Breast epithelium (tissue), 4 donors: ENCODE measurements around the gene DPYSL4. TPM values are rescaled to one million over a fixed set of nuclear protein-coding genes. Genes with fewer than 3 reads are reported as not detected.

Experiments used
- DNase-seq, 2 donors: peaks; one replicate each; pipeline ENCODE4 v3.0.0-alpha.2; 2019; ENCODE audit warnings: low spot score in 2 of 2
- H3K27ac ChIP-seq, 2 donors: fragments of 200-600 bp; sonication (generic) in 1 of 2; one replicate each; pipeline ENCODE4 v1.5.1; 2016 to 2019; ENCODE audit warnings: mild to moderate bottlenecking in 1 of 2
- H3K27me3 ChIP-seq, 2 donors: fragments of 200-600 bp; sonication (generic) in 1 of 2; one replicate each; pipeline versions ENCODE4 v1.5.1 to v1.6.0; 2017 to 2019; ENCODE audit warnings: control low read depth in 1 of 2, mild to moderate bottlenecking in 1 of 2
- H3K36me3 ChIP-seq: fragments of 200-600 bp; one replicate; pipeline ENCODE4 v1.5.1; 2019
- H3K4me1 ChIP-seq, 2 donors: fragments of 200-600 bp; sonication (generic); one replicate each; pipeline ENCODE4 v1.5.1; 2016 to 2019; ENCODE audit warnings: control low read depth in 1 of 2
- H3K4me3 ChIP-seq, 3 donors: fragments of 200-600 bp; sonication (generic); 1 replicate in 2 of 3; 2 replicates in 1 of 3; pipeline ENCODE4 v1.5.1; 2016 to 2019; ENCODE audit warnings: mild to moderate bottlenecking in 3 of 3, moderate library complexity in 2 of 3
- H3K9me3 ChIP-seq, 2 donors: fragments of 200-600 bp; sonication (generic) in 1 of 2; one replicate each; pipeline ENCODE4 v1.5.1; 2016 to 2019; ENCODE audit warnings: control low read depth in 1 of 2
- POLR2A ChIP-seq: fragments of 450-650 bp; IDR thresholded peaks from one replicate; pipeline ENCODE4 v1.6.1; 2016; ENCODE audit warnings: antibody characterized with exemption, mild to moderate bottlenecking, moderate library complexity
- POLR2AphosphoS5 ChIP-seq, 3 donors: sonication (generic); formaldehyde crosslinking; IDR thresholded peaks; one replicate each; pipeline ENCODE4 v1.6.1; 2017; ENCODE audit warnings: antibody characterized with exemption in 3 of 3
- intact Hi-C: fragments of 100-400 bp; cut with DNase I; formaldehyde crosslinking; loops from one replicate; pipeline ENCODE4 v1.15.1; 2023; ENCODE audit warnings: low total_unique reads
- total RNA-seq, 3 donors: library from RNA; depleted of rRNA; stranded (reverse); fragments of >200 nt; gene quantifications; one replicate each; pipeline ENCODE4 v1.1.0, GENCODE V29; 2016
- TF ChIP-seq, protein P1 (sequence below), 3 donors: fragments of 450-650 bp; IDR thresholded peaks; one replicate each; pipeline ENCODE4 v1.5.1; 2016 to 2017; ENCODE audit warnings: antibody characterized with exemption in 3 of 3, mild to moderate bottlenecking in 3 of 3, moderate library complexity in 3 of 3

DPYSL4 gene
- total RNA-seq, 3 donors from 2014 or later, result 1.9 to 2.3 (median 2.1) TPM

DNA sequence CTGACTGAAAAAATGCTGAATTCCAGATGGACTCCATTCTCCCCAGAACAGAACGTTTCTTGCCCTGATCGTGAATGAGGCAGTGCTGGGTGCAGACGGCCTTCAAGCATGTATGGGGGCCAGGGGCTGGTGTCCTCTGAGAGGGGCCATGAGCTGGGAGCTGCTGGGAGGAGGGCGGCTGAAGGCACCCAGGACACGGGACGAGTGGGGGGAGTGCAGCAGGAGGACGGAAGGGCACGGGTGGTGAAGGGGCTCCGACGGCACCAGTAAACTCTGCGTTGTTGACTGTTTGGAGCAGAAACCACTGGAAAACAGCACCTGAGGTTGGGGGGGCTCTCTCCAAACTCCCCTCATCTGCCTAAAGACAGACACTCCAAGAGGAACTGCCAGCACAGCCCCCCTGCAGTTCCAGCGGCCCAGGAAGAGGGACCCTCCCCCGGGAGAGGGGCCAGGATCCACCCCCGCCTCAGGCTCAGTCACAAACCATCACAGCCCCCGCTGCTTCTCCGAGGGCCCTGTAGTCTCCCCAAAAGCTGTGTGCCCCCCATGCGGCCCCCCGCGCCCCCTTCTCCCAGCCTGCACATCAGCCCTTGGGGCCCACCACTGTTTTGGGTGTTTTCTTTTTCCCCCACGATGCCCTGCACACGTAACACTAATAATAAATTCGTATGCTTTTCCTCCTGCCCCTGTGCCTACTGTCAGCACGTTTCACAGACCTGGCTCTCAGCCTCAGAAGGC, 55.5 kb downstream of the DPYSL4 start:
- intact Hi-C loops, result no loop called here
- no peak overlapping the region for H3K27ac ChIP-seq
- DNase-seq, result no peak
- H3K4me1 ChIP-seq, result no peaks in the 10 kb centered on the region
- TF ChIP-seq, protein P1, sequence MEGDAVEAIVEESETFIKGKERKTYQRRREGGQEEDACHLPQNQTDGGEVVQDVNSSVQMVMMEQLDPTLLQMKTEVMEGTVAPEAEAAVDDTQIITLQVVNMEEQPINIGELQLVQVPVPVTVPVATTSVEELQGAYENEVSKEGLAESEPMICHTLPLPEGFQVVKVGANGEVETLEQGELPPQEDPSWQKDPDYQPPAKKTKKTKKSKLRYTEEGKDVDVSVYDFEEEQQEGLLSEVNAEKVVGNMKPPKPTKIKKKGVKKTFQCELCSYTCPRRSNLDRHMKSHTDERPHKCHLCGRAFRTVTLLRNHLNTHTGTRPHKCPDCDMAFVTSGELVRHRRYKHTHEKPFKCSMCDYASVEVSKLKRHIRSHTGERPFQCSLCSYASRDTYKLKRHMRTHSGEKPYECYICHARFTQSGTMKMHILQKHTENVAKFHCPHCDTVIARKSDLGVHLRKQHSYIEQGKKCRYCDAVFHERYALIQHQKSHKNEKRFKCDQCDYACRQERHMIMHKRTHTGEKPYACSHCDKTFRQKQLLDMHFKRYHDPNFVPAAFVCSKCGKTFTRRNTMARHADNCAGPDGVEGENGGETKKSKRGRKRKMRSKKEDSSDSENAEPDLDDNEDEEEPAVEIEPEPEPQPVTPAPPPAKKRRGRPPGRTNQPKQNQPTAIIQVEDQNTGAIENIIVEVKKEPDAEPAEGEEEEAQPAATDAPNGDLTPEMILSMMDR (IDR thresholded peaks at IDR 0.05), result no peak
- TF ChIP-seq POLR2AphosphoS5 (IDR thresholded peaks at IDR 0.05), result no peak
- TF ChIP-seq POLR2A, result no peak
- no peak overlapping the region for H3K4me3 ChIP-seq
- no peaks in the 10 kb centered on the region for H3K36me3 ChIP-seq
- no peaks in the 10 kb centered on the region for H3K9me3 ChIP-seq
- H3K27me3 ChIP-seq, result no peaks in the 10 kb centered on the region

- Histone ChIP-seq H3K9me3 (no peaks in the 10 kb centered on the region), H3K4me3 (no peak overlapping the region), H3K36me3 (no peaks in the 10 kb centered on the region), H3K4me1 (no peaks in the 10 kb centered on the region), H3K27ac (no peak overlapping the region), H3K27me3 (no peaks in the 10 kb centered on the region)
- intact Hi-C loops, result no loop called here
- no peak for DNase-seq
- TF ChIP-seq, protein P1 (IDR thresholded peaks at IDR 0.05), result no peak
- TF ChIP-seq POLR2AphosphoS5 (IDR thresholded peaks at IDR 0.05), result no peak
- no peak for TF ChIP-seq POLR2A
These were observed 56.4 kb downstream of the DPYSL4 start for GRCh38 chr10:132243141-132243540.

GRCh38 chr10:132243626-132244025, 56.9 kb downstream of the DPYSL4 start:
- H3K36me3 ChIP-seq, result no peaks in the 10 kb centered on the region
- intact Hi-C loops, result no loop called here
- no peaks in the 10 kb centered on the region for H3K27me3 ChIP-seq
- H3K9me3 ChIP-seq, result no peaks in the 10 kb centered on the region
- H3K4me3 ChIP-seq, result no peak overlapping the region
- no peak overlapping the region for H3K27ac ChIP-seq
- TF ChIP-seq POLR2AphosphoS5 (IDR thresholded peaks at IDR 0.05) (no peak), POLR2A (no peak)
- TF ChIP-seq, protein P1 (IDR thresholded peaks at IDR 0.05), result no peak
- DNase-seq, result no peak
- H3K4me1 ChIP-seq, result no peaks in the 10 kb centered on the region

DNA sequence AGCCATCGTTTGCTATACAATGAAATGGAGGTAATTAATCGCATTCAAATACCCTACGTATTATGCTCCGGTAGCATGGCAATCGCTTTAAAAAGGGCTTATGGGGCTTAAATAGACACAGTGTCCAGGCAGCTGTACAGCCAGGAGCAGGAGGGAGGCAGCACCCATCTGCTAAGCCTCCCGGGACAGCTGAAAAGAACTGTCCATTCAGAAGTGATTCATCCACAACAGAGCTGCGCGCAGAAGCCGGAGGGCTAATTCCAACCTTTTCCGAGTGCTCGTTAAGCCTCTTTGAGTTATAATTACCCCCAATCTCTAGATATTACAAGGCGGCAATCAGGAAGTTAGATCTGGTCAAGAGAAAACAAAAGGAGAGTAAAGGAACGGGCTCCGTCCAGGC, 58.3 kb downstream of the DPYSL4 start:
- H3K4me1 ChIP-seq, result no peaks in the 10 kb centered on the region
- intact Hi-C loops, result no loop called here
- no peak overlapping the region for H3K27ac ChIP-seq
- no peaks in the 10 kb centered on the region for H3K9me3 ChIP-seq
- H3K4me3 ChIP-seq, result no peak overlapping the region
- TF ChIP-seq POLR2A (no peak), POLR2AphosphoS5 (IDR thresholded peaks at IDR 0.05) (no peak)
- TF ChIP-seq, protein P1 (IDR thresholded peaks at IDR 0.05), result no peak
- DNase-seq, result no peak
- H3K27me3 ChIP-seq, result no peaks in the 10 kb centered on the region
- H3K36me3 ChIP-seq, result no peaks in the 10 kb centered on the region

DNA sequence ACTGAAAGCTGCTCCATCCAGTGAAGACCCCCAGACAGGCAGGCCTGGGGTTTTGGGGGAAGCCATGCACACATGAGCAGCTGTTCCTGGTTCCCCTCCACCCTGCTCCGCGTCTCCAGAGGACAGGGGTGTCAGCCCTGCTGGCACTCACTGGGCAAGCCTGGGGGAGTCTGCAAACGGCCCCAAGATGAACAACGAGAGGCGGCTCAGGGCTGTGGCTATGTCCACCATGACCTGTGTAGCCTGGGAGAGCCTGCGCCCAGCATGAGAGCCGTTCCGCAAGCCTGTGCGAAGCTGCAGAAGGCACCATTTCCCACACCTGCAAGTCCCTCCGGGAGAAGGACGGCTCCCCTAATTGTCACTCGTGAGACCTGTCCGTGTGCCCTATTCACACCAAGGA, 59.5 kb downstream of the DPYSL4 start:
- DNase-seq, result no peak
- TF ChIP-seq POLR2A (no peak), POLR2AphosphoS5 (IDR thresholded peaks at IDR 0.05) (no peak)
- TF ChIP-seq, protein P1 (IDR thresholded peaks at IDR 0.05), result no peak
- H3K36me3 ChIP-seq, result no peaks in the 10 kb centered on the region
- intact Hi-C loops, result no loop called here
- no peak overlapping the region for H3K27ac ChIP-seq
- H3K4me1 ChIP-seq, result no peaks in the 10 kb centered on the region
- H3K9me3 ChIP-seq, result no peaks in the 10 kb centered on the region
- H3K27me3 ChIP-seq, result no peaks in the 10 kb centered on the region
- H3K4me3 ChIP-seq, result no peak overlapping the region
